Vagina (tissue), 2 donors: Measurements from ENCODE around the gene C22orf31.

Source experiments
- POLR2A ChIP-seq, 2 donors: fragments of 450-650 bp; IDR thresholded peaks; one replicate each; pipeline ENCODE4 v1.6.1; 2017; ENCODE audit warnings: antibody characterized with exemption in 2 of 2, mild to moderate bottlenecking in 2 of 2, moderate library complexity in 2 of 2
- POLR2AphosphoS5 ChIP-seq, 2 donors: sonication (generic); formaldehyde crosslinking; IDR thresholded peaks; one replicate each; pipeline ENCODE4 v1.9.0; 2017; ENCODE audit warnings: antibody characterized with exemption in 2 of 2, mild to moderate bottlenecking in 2 of 2, low read depth in 1 of 2; ENCODE audit not compliant: insufficient read depth in 1 of 2
- TF ChIP-seq, protein P1 (sequence below), 3 experiments: fragments of 450-650 bp in 2 of 3; fragments of 200-600 bp in 1 of 3; sonication (generic) in 1 of 3; IDR thresholded peaks; one replicate each; pipeline ENCODE4 v1.5.1; 2017 to 2019; ENCODE audit warnings: antibody characterized with exemption in 3 of 3, mild to moderate bottlenecking in 2 of 3, moderate library complexity in 2 of 3

GRCh38 chr22:29087012-29087411 lies 25.4 kb upstream of the C22orf31 start:
- TF ChIP-seq, protein P1, sequence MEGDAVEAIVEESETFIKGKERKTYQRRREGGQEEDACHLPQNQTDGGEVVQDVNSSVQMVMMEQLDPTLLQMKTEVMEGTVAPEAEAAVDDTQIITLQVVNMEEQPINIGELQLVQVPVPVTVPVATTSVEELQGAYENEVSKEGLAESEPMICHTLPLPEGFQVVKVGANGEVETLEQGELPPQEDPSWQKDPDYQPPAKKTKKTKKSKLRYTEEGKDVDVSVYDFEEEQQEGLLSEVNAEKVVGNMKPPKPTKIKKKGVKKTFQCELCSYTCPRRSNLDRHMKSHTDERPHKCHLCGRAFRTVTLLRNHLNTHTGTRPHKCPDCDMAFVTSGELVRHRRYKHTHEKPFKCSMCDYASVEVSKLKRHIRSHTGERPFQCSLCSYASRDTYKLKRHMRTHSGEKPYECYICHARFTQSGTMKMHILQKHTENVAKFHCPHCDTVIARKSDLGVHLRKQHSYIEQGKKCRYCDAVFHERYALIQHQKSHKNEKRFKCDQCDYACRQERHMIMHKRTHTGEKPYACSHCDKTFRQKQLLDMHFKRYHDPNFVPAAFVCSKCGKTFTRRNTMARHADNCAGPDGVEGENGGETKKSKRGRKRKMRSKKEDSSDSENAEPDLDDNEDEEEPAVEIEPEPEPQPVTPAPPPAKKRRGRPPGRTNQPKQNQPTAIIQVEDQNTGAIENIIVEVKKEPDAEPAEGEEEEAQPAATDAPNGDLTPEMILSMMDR (IDR thresholded peaks at IDR 0.05): no peak
- no peak for TF ChIP-seq POLR2A (IDR thresholded peaks at IDR 0.05)
- no peak for TF ChIP-seq POLR2AphosphoS5 (IDR thresholded peaks at IDR 0.05; ENCODE audit: insufficient read depth in 1 of 2, low read depth in 1 of 2)
